ENCODE results near the gene CNPY1.

CNPY1 gene

DNA sequence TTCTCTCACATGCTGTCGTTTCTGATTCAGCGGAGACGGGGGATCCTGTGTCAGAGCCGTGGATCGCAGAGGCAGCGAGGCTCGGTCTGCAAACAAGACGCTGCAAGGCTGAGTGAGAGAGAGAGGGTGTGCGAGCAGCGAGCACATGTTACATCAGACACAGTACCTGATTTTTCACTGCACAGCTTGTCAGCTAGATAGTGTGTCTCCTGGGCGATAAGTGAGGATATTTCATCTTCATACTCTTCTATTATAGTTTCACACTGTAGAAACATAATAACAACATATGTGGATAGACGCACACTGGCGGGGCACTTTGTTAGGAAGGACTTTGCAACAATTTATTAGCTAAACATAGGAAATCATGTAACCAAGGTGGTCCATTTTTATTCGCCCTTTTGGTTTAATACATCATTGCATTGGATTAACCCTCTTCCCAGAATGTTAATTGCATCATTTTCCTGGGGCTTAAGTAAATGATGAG is 39.5 kb downstream of the CNPY1 start:
- no peak overlapping the region for H3K4me3 ChIP-seq (ENCODE audit: low read depth, low read length)
- DNase-seq (ENCODE audit: low read depth, low spot score) = no peak
- in situ Hi-C loops (cut with HindIII; ENCODE audit: low sequenced_read_pairs) = no loop called here
- TF ChIP-seq, protein P1, sequence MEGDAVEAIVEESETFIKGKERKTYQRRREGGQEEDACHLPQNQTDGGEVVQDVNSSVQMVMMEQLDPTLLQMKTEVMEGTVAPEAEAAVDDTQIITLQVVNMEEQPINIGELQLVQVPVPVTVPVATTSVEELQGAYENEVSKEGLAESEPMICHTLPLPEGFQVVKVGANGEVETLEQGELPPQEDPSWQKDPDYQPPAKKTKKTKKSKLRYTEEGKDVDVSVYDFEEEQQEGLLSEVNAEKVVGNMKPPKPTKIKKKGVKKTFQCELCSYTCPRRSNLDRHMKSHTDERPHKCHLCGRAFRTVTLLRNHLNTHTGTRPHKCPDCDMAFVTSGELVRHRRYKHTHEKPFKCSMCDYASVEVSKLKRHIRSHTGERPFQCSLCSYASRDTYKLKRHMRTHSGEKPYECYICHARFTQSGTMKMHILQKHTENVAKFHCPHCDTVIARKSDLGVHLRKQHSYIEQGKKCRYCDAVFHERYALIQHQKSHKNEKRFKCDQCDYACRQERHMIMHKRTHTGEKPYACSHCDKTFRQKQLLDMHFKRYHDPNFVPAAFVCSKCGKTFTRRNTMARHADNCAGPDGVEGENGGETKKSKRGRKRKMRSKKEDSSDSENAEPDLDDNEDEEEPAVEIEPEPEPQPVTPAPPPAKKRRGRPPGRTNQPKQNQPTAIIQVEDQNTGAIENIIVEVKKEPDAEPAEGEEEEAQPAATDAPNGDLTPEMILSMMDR (IDR thresholded peaks at IDR 0.05; ENCODE audit: low read depth, low read length) = no peak

DNA sequence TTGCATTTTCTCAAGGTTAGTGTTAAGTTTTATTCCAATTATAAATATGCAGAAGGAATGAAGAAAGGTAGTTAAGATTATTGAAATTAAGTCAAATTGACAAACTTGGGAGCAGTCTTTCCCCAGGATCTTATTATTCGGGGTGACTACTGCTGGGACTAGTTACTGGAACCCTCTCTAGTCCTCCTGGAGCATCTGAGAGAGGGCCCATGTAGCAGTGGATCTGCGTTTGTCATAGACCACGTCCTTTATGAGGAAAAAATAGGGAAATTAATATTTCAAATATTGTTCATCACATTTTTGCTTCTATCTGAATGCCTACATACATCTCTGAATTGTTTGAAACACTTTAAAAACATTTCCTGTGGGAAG is 41.0 kb downstream of the CNPY1 start:
- in situ Hi-C loops (cut with HindIII; ENCODE audit: low sequenced_read_pairs) = no loop called here

DNA sequence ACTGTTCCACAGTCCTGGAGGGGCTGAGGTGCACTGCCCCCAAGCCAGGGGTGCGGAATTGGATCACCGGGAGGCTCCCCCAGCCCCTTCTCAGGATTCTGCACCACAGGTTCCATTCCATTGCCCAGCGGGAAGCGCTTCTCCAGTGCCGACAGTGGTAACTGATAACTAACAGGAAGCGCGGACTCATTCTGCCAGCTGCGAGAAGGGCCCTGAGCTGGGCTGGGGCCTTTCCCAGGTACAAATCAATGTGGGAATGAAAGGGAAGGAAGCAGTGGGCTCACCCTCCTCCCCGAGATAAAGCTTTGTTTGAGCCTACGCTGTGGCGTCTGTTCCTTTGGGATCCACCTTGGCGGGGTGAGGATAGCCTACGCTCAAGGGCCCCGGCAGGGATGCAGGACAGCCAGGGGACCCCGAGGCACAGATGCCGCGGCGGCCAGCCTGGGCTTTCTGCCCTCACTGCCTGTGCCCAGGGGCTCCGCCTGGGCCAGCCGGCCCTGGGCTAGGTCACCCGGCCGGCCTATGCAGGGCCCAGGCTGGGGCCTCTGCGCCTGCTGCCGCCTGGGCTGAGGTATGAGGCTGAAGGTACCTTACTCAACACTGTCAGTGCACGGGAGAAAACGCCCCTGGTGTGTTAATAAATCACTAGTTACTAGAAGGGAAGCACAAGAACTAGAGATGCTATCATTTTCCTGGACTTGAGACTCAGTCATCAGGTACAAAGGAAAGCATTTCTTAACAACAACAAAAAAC is 49.0 kb downstream of the CNPY1 start:
- in situ Hi-C loops (cut with HindIII; ENCODE audit: low sequenced_read_pairs) = no loop called here
- TF ChIP-seq, protein P1 (IDR thresholded peaks at IDR 0.05; ENCODE audit: low read depth, low read length) = no peak
- DNase-seq (ENCODE audit: low read depth, low spot score) = no peak

More for the DNA sequence above, 41.0 kb downstream of the CNPY1 start:
- H3K4me3 ChIP-seq (ENCODE audit: low read depth, low read length) = no peak overlapping the region
- TF ChIP-seq, protein P1 (IDR thresholded peaks at IDR 0.05; ENCODE audit: low read depth, low read length) = no peak
- DNase-seq (ENCODE audit: low read depth, low spot score) = no peak

DNA sequence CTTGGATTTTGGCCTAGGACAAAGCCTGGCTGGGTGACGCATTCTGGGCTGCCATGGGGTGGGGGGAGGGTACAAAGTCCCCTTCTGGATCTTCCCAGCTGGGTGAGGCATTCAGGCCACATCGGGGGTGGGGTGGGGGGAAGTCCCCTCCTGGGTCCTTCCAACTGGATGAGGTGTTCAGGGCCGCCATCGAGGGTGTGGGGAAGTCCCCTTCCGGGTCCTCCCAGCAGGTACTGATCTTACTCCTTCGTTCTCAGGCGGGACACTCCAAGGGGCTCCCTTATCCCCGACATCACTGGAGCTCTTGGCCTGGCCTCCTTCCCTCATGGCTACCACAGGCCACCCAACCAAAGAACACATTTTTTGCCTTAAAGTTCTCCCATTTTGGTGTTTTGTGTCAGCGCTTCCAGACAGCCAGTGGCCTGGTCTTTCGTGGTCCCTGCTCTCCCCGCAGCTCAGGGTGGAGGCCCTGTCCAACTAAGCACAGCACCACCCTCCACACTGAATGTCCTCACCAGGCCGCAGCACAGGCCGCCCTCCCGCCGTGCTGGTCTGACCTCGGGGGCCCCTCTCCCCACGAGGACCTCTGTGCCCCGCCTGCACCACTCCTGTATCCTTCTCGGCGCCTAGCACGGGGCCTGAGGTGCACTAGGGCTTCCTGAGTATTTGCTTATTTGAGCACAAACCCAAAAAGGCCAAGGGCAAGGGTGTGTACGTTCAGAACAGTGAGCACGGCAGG is 49.9 kb downstream of the CNPY1 start:
- TF ChIP-seq, protein P1 (IDR thresholded peaks at IDR 0.05; ENCODE audit: low read depth, low read length) = no peak
- in situ Hi-C loops (cut with HindIII; ENCODE audit: low sequenced_read_pairs) = no loop called here
- no peak for DNase-seq (ENCODE audit: low read depth, low spot score)
- no peak overlapping the region for H3K4me3 ChIP-seq (ENCODE audit: low read depth, low read length)

More for the DNA sequence above, 49.0 kb downstream of the CNPY1 start:
- H3K4me3 ChIP-seq (ENCODE audit: low read depth, low read length) = no peak overlapping the region

DNA sequence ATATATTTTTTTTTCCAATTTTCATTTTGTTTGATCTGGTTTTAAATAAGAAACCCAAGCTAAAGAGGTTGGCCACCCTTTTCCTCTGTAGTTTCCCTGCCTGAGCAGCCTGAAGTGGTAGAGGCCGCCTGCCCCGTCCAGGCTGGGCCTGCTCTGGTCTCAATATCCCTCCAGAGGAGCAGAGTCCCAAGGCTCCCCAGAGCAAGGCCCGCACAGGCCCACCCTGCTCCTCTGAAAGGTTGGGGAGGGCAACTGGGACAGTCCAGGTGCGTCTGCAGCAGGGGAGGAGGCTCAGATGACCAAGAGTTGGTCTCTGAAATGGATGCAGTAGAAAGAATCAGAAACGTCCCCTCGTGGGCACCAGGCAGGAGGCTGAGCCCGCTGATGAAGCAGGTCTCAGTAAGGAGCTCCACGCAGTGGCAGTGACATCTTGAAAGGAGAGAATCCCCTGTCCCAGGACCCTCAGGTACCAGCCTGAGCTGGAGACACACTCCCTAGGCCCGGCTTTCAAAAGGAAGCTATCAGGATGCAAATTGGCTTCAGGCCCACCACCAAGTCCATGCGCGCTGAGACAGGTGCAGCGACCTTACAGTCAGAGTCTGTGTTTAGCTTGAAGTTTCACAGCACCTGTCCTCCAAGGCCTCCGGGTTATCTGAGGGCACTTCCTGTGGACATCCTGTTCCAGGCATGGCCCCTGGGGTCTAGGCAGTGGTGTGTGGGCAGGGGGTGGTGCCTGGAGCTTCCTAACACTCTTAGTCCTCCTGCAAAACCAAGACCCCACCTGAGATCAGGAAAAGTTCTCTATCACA is 50.7 kb downstream of the CNPY1 start:
- DNase-seq (ENCODE audit: low read depth, low spot score) = no peak
- no peak overlapping the region for H3K4me3 ChIP-seq (ENCODE audit: low read depth, low read length)
- TF ChIP-seq, protein P1 (IDR thresholded peaks at IDR 0.05; ENCODE audit: low read depth, low read length) = no peak
- in situ Hi-C loops (cut with HindIII; ENCODE audit: low sequenced_read_pairs) = no loop called here

GRCh38 chr7:155494551-155494950 is 51.8 kb downstream of the CNPY1 start:
- TF ChIP-seq, protein P1 (IDR thresholded peaks at IDR 0.05; ENCODE audit: low read depth, low read length) = no peak
- in situ Hi-C loops (cut with HindIII; ENCODE audit: low sequenced_read_pairs) = no loop called here
- no peak overlapping the region for H3K4me3 ChIP-seq (ENCODE audit: low read depth, low read length)
- no peak for DNase-seq (ENCODE audit: low read depth, low spot score)
